RCC 7860 (cell line): Measurements from ENCODE around the gene VWC2.

Experiments used
- DNase-seq: peaks from one replicate; pipeline ENCODE4 v3.0.0-alpha.2; 2015; ENCODE audit warnings: low spot score
- FAIRE-seq: peaks from 2 replicates; lab custom pipeline; 2012; peaks lifted over from hg19 to GRCh38; lab: Jason Lieb, UNC

The VWC2 gene

DNA sequence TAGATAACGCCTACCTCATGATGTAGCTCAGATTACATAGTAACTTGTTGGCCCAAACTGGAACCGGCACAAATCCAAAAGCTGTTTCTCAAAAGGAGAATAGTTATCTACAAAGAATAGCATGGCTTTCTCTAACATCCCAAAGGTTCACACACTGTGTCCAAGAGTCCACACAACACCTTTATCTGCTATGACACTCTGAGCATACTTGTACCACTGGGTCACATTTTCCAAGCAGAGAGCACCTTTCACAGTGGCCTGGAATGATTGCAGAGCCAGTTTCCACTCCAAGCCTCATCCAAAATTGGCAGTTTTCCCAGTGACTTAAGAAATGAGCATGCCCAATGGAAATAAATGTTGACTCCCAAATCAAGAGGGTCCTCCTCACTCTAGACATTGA, 155.3 kb downstream of the VWC2 start:
- no peak for DNase-seq
- FAIRE-seq, result no peak

GRCh38 chr7:49931627-49932026, 158.2 kb downstream of the VWC2 start:
- FAIRE-seq (no peak), DNase-seq (no peak)

- FAIRE-seq, result no peak
- DNase-seq, result no peak
Observed at GRCh38 chr7:49937608-49938007, 164.2 kb downstream of the VWC2 start.
